Muscle layer of duodenum (tissue), 2 donors: ENCODE results near the gene AKAP8L.
"Not testable (repeated sequence)": the region's sequence is repeated elsewhere in the genome, so short reads cannot be mapped to it uniquely, and the experiment has no call there.

ENCODE experiments used
- H3K27ac ChIP-seq: one replicate; pipeline ENCODE4 v1.7.0; 2013; ENCODE audit warnings: mild to moderate bottlenecking, low read length
- H3K27me3 ChIP-seq: one replicate; pipeline ENCODE4 v1.7.0; 2013; ENCODE audit warnings: low read depth, mild to moderate bottlenecking, control low read depth, low read length
- H3K36me3 ChIP-seq, 2 donors: one replicate each; pipeline ENCODE4 v1.7.0; 2013; ENCODE audit warnings: low read length in 2 of 2, control low read depth in 1 of 2, mild to moderate bottlenecking in 1 of 2; ENCODE audit not compliant: insufficient read depth in 2 of 2, control insufficient read depth in 1 of 2
- H3K4me1 ChIP-seq, 2 donors: one replicate each; pipeline ENCODE4 v1.7.0; 2013; ENCODE audit warnings: low read length in 2 of 2, mild to moderate bottlenecking in 2 of 2, control low read depth in 1 of 2, moderate library complexity in 1 of 2; ENCODE audit not compliant: insufficient read depth in 2 of 2, control insufficient read depth in 1 of 2
- H3K4me3 ChIP-seq, 2 donors: one replicate each; pipeline ENCODE4 v1.7.0; 2013; ENCODE audit warnings: low read length in 2 of 2, low read depth in 1 of 2, mild to moderate bottlenecking in 1 of 2
- H3K9me3 ChIP-seq, 2 donors: one replicate each; pipeline ENCODE4 v1.7.0; 2013; ENCODE audit warnings: low read length in 2 of 2, control low read depth in 1 of 2, mild to moderate bottlenecking in 1 of 2; ENCODE audit not compliant: control insufficient read depth in 1 of 2
- donor health status: healthy.

The AKAP8L gene

GRCh38 chr19:15357906-15358305 lies 60.9 kb downstream of the AKAP8L start:
- Histone ChIP-seq H3K9me3 (no peaks in the 10 kb centered on the region), H3K27ac (no peak overlapping the region), H3K36me3 (peaks cover 46 to 78% of the 10 kb centered on the region in 2 donors), H3K4me3 (no peak overlapping the region), H3K4me1 (no peaks in the 10 kb centered on the region), H3K27me3 (no peaks in the 10 kb centered on the region)

- H3K4me3 ChIP-seq, result no peak overlapping the region
- no peaks in the 10 kb centered on the region for H3K27me3 ChIP-seq
- H3K9me3 ChIP-seq, result no peaks in the 10 kb centered on the region
- H3K4me1 ChIP-seq, result no peaks in the 10 kb centered on the region
- peaks cover 25 to 56% of the 10 kb centered on the region in 2 donors for H3K36me3 ChIP-seq
- no peak overlapping the region for H3K27ac ChIP-seq
Measured at GRCh38 chr19:15354566-15355296, 64.1 kb downstream of the AKAP8L start.

GRCh38 chr19:15353908-15354307 lies 64.9 kb downstream of the AKAP8L start:
- Histone ChIP-seq H3K4me3 (no peak overlapping the region), H3K36me3 (peaks cover 21 to 48% of the 10 kb centered on the region in 2 donors), H3K9me3 (no peaks in the 10 kb centered on the region), H3K4me1 (no peaks in the 10 kb centered on the region), H3K27ac (no peak overlapping the region), H3K27me3 (no peaks in the 10 kb centered on the region)

- H3K27ac ChIP-seq, result not testable (repeated sequence)
- peaks cover 10 to 34% of the 10 kb centered on the region in 2 donors for H3K36me3 ChIP-seq
Measured at GRCh38 chr19:15352535-15352934, 66.3 kb downstream of the AKAP8L start.

GRCh38 chr19:15341328-15341727 lies 77.5 kb downstream of the AKAP8L start:
- not testable (repeated sequence) for H3K4me1 ChIP-seq, H3K9me3 ChIP-seq, H3K27me3 ChIP-seq, H3K36me3 ChIP-seq, H3K4me3 ChIP-seq, H3K27ac ChIP-seq

More at GRCh38 chr19:15352535-15352934, 66.3 kb downstream of the AKAP8L start:
- not testable (repeated sequence) for H3K4me3 ChIP-seq, H3K4me1 ChIP-seq, H3K27me3 ChIP-seq, H3K9me3 ChIP-seq

GRCh38 chr19:15340086-15340485 lies 78.7 kb downstream of the AKAP8L start:
- no peaks in the 10 kb centered on the region for H3K9me3 ChIP-seq
- no peaks in the 10 kb centered on the region for H3K27me3 ChIP-seq
- H3K4me1 ChIP-seq, result no peaks in the 10 kb centered on the region
- no peak overlapping the region for H3K27ac ChIP-seq
- no peak overlapping the region for H3K4me3 ChIP-seq
- H3K36me3 ChIP-seq, result peaks cover 0 to 2% of the 10 kb centered on the region in 2 donors

- H3K36me3 ChIP-seq, result no peaks in the 10 kb centered on the region
- no peak overlapping the region for H3K4me3 ChIP-seq
- H3K27me3 ChIP-seq, result no peaks in the 10 kb centered on the region
- peaks cover 0 to 7% of the 10 kb centered on the region in 2 donors for H3K4me1 ChIP-seq
- no peak overlapping the region for H3K27ac ChIP-seq
- no peaks in the 10 kb centered on the region for H3K9me3 ChIP-seq
Measured at GRCh38 chr19:15337202-15337601, 81.6 kb downstream of the AKAP8L start.

GRCh38 chr19:15335992-15336391 lies 82.8 kb downstream of the AKAP8L start:
- not testable (repeated sequence) for H3K27ac ChIP-seq, H3K4me1 ChIP-seq, H3K27me3 ChIP-seq, H3K4me3 ChIP-seq, H3K9me3 ChIP-seq, H3K36me3 ChIP-seq

- Histone ChIP-seq H3K9me3 (no peaks in the 10 kb centered on the region), H3K36me3 (peaks cover 0 to 5% of the 10 kb centered on the region in 2 donors), H3K4me1 (peaks cover 9 to 36% of the 10 kb centered on the region in 2 donors), H3K27ac (peak within 1 kb of the TSS; percentile 91), H3K27me3 (no peaks in the 10 kb centered on the region), H3K4me3 (peak within 1 kb of the TSS; percentile 86 to 92)
Measured at GRCh38 chr19:15332311-15332996, 86.3 kb downstream of the AKAP8L start, which contains the start of gene BRD4. TSS of gene BRD4 (minus strand) at chr19:15332539. CDS start at chr19:15273099, 59,440 bp downstream.

- Histone ChIP-seq H3K9me3 (no peaks in the 10 kb centered on the region), H3K36me3 (peaks cover 0 to 5% of the 10 kb centered on the region in 2 donors)
Measured at GRCh38 chr19:15331419-15332310, 87.1 kb downstream of the AKAP8L start.

More at GRCh38 chr19:15331419-15332310, 87.1 kb downstream of the AKAP8L start:
- H3K4me1 ChIP-seq, result peaks cover 13 to 43% of the 10 kb centered on the region in 2 donors
- no peaks in the 10 kb centered on the region for H3K27me3 ChIP-seq
- peak overlapping the region; percentile 86 to 92 for H3K4me3 ChIP-seq
- peak overlapping the region; percentile 91 for H3K27ac ChIP-seq
